ENCODE results near the gene ANP32A.

ANP32A gene

DNA sequence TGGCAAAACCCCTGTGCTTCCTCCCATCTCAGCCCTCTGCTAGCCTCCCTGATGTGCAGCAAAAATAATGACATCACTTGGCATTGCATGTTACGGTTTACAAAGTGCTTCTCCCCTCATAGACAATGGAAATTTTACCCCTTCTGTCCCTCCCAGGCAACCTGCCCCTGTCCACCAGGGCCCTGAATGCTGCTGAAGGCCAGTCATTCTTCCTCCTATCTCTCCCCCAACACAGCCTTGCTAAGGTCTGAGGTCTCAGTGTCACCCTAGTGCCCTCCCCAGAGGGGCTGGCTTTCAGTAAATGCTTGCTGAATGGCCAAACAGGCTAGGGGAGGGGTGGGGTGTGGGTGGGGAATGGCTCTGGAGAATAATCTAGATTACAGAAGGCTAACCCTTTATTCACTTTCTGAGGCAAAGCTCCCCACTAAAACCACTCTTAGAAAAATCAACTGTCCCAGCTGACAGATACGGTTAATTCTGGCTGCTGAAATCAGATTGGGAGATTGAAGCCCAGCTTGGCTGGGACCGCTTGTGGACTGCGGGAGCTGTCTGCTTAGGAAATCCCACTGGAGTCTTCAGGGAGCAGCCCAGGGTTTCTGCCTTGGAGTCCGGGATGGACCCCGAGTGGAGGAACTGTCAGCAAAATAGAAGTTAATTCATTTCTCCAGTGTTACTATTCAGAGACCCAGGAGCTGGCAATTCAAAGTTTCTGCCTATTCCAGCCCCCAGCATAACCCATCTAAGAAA, 22.9 kb downstream of the ANP32A start:
- no peak for DNase-seq

GRCh38 chr15:68797191-68797590, 23.5 kb downstream of the ANP32A start:
- peak; percentile 50 for DNase-seq

DNA sequence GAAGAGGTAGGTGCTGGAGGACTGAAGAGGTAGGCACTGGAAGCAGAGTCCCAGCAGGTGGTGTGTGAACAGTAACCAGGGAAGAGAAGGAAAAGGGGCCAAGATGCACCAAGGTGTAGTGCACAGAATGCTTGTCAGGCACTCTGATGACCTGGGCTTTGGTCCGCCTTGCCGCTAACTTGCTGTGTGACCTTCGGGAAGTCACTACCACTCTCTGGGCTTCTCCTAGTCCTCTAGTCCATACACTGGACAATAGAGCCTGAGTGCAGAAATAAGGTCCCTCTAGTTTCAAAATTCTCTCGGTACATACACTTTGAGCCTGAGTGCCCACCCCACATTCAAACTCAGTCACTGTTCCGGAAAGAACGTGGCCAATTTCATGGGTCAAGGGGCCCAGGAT, 24.1 kb downstream of the ANP32A start:
- DNase-seq, result no peak

GRCh38 chr15:68795298-68795848, 25.3 kb downstream of the ANP32A start:
- peak; percentile 85 for DNase-seq

GRCh38 chr15:68794863-68795262, 25.8 kb downstream of the ANP32A start:
- DNase-seq, result no peak

GRCh38 chr15:68794307-68794706, 26.4 kb downstream of the ANP32A start:
- no peak for DNase-seq

DNA sequence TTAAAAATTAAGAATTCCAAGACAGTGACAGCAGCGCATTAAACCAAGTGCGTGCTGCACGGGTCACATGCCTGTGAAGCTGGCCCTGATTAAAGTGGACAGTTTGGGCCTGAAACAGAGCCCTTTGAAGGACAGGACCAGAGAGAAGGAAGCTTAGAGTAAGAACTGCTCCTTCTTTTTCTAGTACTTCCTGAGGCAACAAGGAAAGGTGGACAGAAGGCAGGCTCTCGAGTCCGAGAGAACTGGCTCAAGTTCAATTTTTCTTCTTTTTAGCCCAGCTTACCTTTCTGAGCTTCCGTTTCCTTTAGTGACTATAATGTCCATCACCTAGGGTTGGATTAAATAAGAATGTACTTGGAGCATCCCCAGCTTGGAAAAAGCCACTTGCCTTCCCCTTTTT, 26.9 kb downstream of the ANP32A start:
- no peak for DNase-seq

DNA sequence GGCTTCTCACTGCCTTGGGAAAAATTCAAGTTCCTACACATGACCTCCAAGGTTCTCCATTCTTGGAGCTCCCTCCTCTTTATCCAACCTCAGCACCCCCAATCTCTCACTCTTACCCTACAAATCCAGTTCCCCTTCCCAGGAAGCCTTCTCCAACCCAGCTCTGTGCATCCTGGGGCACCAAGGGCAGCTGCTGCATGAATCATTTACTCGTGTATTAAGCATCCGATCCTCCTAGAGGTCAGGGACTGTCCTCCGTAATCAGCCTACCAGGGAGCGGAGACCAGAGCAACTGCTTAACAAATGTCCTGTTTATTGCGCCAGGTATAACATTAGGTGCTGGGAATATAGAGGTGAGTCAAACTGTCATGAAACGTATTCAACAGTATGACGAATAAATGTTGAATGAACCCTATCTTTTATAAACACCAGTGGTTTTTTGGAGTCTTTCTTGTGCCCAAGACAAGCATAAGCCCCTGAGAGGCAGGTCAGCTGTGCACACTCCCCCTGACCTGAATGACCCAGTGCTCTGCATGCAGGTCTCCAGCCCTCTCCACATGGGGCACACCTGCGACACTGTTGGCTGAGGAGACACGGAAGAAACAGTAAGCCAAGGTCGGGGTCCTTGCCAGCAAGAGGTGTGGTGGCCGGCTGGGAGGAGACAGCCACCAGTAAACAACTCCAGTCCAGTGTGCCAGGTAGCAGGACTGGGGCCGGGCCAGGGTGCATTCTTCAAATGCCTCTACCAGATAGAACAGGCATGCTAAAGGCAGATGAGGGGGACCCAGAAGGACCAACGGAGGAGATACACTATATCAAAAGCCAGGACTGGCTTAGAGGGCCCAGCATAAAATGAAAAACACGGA, 27.6 kb downstream of the ANP32A start:
- DNase-seq, result no peak

- no peak for DNase-seq
Measured at GRCh38 chr15:68791431-68792283, 29.0 kb downstream of the ANP32A start.

DNA sequence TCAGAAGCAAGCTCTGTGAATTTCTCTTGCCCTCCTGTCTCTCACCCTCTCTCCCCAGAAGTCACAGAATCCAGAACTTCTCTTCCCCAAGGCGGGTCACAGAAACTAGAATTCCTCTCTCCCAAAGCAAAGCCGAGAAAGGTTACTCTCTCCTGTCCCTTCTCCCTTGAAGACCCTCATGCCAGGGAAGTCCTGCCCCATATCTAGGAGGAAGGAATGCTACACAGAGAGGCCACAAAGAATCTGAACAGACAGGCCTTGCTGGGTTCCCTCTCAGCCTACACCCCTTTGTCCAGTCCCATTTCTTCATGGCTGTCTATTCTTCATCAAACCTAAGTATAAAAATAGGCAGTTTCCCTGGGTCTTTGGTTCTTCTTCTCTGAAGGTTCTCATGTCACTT, 29.8 kb downstream of the ANP32A start:
- DNase-seq, result no peak

- no peak for DNase-seq
Measured at GRCh38 chr15:68790242-68790575, 30.5 kb downstream of the ANP32A start.

GRCh38 chr15:68789534-68790241, 31.0 kb downstream of the ANP32A start:
- peak; percentile 87 for DNase-seq

DNA sequence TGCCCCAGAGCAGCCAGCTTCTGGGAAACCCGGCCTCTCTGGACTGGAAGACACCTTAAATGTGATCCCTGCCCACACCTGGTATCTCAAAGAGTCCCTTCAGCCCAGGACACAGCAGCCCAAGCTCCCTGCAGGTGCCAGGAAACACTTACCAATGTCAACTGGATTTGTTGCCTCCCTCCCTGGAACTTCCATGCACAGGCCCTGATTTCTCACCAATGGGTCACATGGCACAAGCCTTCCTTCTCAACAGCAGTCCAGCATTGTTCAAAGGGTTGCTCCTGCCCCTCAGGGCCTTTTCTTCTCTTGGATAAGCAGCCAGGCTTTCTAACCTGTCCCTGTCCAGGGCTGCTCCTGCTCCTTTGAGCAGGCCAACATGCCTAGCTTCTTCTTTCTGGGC, 31.6 kb downstream of the ANP32A start:
- DNase-seq, result no peak

DNA sequence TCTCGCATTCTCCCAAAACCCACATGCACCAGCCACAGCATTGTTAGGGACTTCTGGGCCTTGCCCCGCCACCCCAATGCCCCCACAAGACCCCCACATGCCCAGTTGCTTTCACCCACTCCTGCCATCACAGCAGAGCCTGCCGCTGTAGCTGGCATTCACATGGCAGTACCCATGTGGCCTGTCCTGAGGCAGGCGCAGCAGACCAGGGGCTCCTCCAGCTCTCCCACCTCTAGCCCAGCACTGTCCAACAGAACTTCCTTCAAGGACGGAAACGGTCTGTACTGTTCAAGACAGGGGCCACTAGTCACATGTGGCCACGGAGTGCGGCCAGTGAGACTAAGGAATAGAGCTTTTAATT, 32.5 kb downstream of the ANP32A start:
- DNase-seq, result no peak

DNA sequence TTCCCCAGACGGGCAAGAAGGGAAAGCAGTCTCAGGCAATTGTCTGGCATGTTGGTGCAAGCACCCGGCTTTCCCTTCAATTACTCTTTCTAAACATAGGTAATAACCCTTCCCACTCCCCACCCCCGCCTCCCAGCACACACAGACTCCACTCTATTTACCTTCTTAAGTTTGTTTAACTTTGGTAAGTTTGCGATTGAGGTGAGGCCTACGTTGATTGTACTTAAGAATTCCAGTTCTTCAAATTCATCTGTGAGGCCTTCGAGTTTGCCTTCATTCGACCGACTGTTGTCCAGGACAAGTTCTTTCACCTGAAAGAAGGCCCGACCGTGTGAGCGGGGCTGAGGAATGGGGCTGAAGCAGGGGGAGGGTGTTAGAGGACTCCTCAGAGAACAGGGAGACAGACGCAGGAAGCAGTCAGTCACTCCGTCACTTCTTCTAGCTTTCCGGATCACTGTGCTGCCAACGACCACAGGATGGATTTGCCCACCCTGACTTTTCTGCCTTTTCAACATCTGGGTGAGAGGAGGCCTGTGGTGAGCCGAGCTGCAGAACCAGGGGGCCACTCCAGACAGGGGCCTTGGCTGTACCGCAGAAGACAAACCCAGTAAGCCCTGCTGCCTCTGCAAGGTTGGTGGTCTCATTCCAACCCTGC, 33.0 kb downstream of the ANP32A start:
- DNase-seq, result no peak

DNA sequence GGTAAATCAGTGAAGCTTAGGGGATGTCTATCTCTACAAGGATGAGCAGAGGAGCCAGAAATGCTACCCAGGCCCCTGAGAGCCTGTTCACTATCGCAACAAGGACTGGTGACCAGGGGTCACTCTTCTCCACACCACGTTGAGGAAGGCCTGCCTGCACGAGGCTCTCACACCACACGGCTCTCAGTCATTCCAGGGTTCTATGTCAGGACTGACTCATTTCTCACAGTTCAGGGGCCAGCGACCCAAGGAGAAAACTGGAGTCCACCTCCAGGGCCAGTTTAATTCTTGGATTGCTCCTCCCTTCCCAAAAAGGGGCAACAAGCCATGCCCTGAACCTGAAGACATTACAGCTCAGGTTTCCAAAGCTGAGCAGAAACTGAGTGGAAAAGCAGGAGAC, 33.9 kb downstream of the ANP32A start:
- no peak for DNase-seq

GRCh38 chr15:68785541-68785940, 35.2 kb downstream of the ANP32A start:
- DNase-seq, result no peak

- DNase-seq, result no peak
Measured at GRCh38 chr15:68784206-68784605, 36.5 kb downstream of the ANP32A start.

GRCh38 chr15:68783226-68784058, 37.3 kb downstream of the ANP32A start:
- no peak for DNase-seq

- DNase-seq, result no peak
Measured at GRCh38 chr15:68782589-68783161, 38.0 kb downstream of the ANP32A start.

Data from fibroblast of skin of right biceps (primary cell).